Measurements from ENCODE around the gene APCS.

Gene APCS

GRCh38 chr1:159600894-159601293 lies 13.3 kb downstream of the APCS start:
- no peak for TF ChIP-seq CTCF (IDR thresholded peaks at IDR 0.05; ENCODE audit: borderline replicate concordance, extremely low read depth, low read length, poor library complexity, severe bottlenecking)
- no peak for TF ChIP-seq EZH2 (IDR thresholded peaks at IDR 0.05; ENCODE audit: borderline replicate concordance, low read depth, low read length, severe bottlenecking)
- no peaks in the 10 kb centered on the region for H4K20me1 ChIP-seq (ENCODE audit: insufficient read depth, low read length)
- H2AFZ ChIP-seq (ENCODE audit: low read depth, low read length) = no peak overlapping the region
- H3K9ac ChIP-seq (ENCODE audit: low read depth, low read length) = no peak overlapping the region
- no peaks in the 10 kb centered on the region for H3K9me3 ChIP-seq (ENCODE audit: insufficient read depth, low read length, severe bottlenecking)
- no peaks in the 10 kb centered on the region for H3K27me3 ChIP-seq (ENCODE audit: insufficient read depth, low read length, poor library complexity)
- no peak overlapping the region for H3K4me2 ChIP-seq (ENCODE audit: insufficient read depth, low read length)
- no peaks in the 10 kb centered on the region for H3K79me2 ChIP-seq (ENCODE audit: insufficient read depth, low read length)
- ATAC-seq (ENCODE audit: insufficient read depth, low read depth) (no peak), DNase-seq (no peak)
- no peak overlapping the region for H3K27ac ChIP-seq (ENCODE audit: low read length)
- H3K36me3 ChIP-seq (ENCODE audit: insufficient read depth, low read length) = no peaks in the 10 kb centered on the region
- H3K4me3 ChIP-seq (ENCODE audit: low read depth in 1 of 2, low read length in 2 of 2) = no peak overlapping the region
- no peaks in the 10 kb centered on the region for H3K4me1 ChIP-seq (ENCODE audit: insufficient read depth, low read length)

GRCh38 chr1:159602501-159602999 lies 14.9 kb downstream of the APCS start:
- DNase-seq (no peak), ATAC-seq (ENCODE audit: insufficient read depth, low read depth) (no peak)
- Histone ChIP-seq H3K4me2 (ENCODE audit: insufficient read depth, low read length) (no peak overlapping the region), H2AFZ (ENCODE audit: low read depth, low read length) (no peak overlapping the region), H4K20me1 (ENCODE audit: insufficient read depth, low read length) (no peaks in the 10 kb centered on the region), H3K9me3 (ENCODE audit: insufficient read depth, low read length, severe bottlenecking) (no peaks in the 10 kb centered on the region), H3K4me3 (ENCODE audit: low read depth in 1 of 2, low read length in 2 of 2) (no peak overlapping the region), H3K27me3 (ENCODE audit: insufficient read depth, low read length, poor library complexity) (no peaks in the 10 kb centered on the region), H3K4me1 (ENCODE audit: insufficient read depth, low read length) (no peaks in the 10 kb centered on the region), H3K79me2 (ENCODE audit: insufficient read depth, low read length) (no peaks in the 10 kb centered on the region), H3K27ac (ENCODE audit: low read length) (no peak overlapping the region), H3K36me3 (ENCODE audit: insufficient read depth, low read length) (no peaks in the 10 kb centered on the region), H3K9ac (ENCODE audit: low read depth, low read length) (no peak overlapping the region)
- TF ChIP-seq CTCF (IDR thresholded peaks at IDR 0.05; ENCODE audit: borderline replicate concordance, extremely low read depth, low read length, poor library complexity, severe bottlenecking) (no peak), EZH2 (IDR thresholded peaks at IDR 0.05; ENCODE audit: borderline replicate concordance, low read depth, low read length, severe bottlenecking) (no peak)

GRCh38 chr1:159612211-159612885 lies 24.7 kb downstream of the APCS start:
- ATAC-seq (ENCODE audit: insufficient read depth, low read depth) = no peak
- no peak overlapping the region for H2AFZ ChIP-seq (ENCODE audit: low read depth, low read length)

More at GRCh38 chr1:159612211-159612885, 24.7 kb downstream of the APCS start:
- no peak for TF ChIP-seq EZH2 (IDR thresholded peaks at IDR 0.05; ENCODE audit: borderline replicate concordance, low read depth, low read length, severe bottlenecking)
- no peak for TF ChIP-seq CTCF (IDR thresholded peaks at IDR 0.05; ENCODE audit: borderline replicate concordance, extremely low read depth, low read length, poor library complexity, severe bottlenecking)
- Histone ChIP-seq H3K4me1 (ENCODE audit: insufficient read depth, low read length) (no peaks in the 10 kb centered on the region), H3K79me2 (ENCODE audit: insufficient read depth, low read length) (no peaks in the 10 kb centered on the region), H3K27ac (ENCODE audit: low read length) (no peak overlapping the region), H4K20me1 (ENCODE audit: insufficient read depth, low read length) (no peaks in the 10 kb centered on the region), H3K36me3 (ENCODE audit: insufficient read depth, low read length) (no peaks in the 10 kb centered on the region), H3K9ac (ENCODE audit: low read depth, low read length) (no peak overlapping the region), H3K27me3 (ENCODE audit: insufficient read depth, low read length, poor library complexity) (no peaks in the 10 kb centered on the region), H3K9me3 (ENCODE audit: insufficient read depth, low read length, severe bottlenecking) (no peaks in the 10 kb centered on the region), H3K4me2 (ENCODE audit: insufficient read depth, low read length) (no peak overlapping the region), H3K4me3 (ENCODE audit: low read depth in 1 of 2, low read length in 2 of 2) (no peak overlapping the region)
- DNase-seq = no peak

Measured in DND-41 (cell line).